Mucosa of stomach (tissue), 1 donor: ENCODE data around the gene PHGDH.
"Not testable (repeated sequence)": the region's sequence is repeated elsewhere in the genome, so short reads cannot be mapped to it uniquely, and the experiment has no call there.

Experiments
- H3K27me3 ChIP-seq: one replicate; pipeline ENCODE4 v1.7.0; 2013; ENCODE audit warnings: mild to moderate bottlenecking, low read length; ENCODE audit not compliant: control insufficient read depth, insufficient read depth
- H3K36me3 ChIP-seq: one replicate; pipeline ENCODE4 v1.7.0; 2013; ENCODE audit warnings: low read length; ENCODE audit not compliant: control insufficient read depth, insufficient read depth
- H3K4me1 ChIP-seq: one replicate; pipeline ENCODE4 v1.7.0; 2013; ENCODE audit warnings: mild to moderate bottlenecking, low read length; ENCODE audit not compliant: control insufficient read depth, insufficient read depth
- H3K4me3 ChIP-seq: one replicate; pipeline ENCODE4 v1.7.0; 2013; ENCODE audit warnings: low read length
- H3K9ac ChIP-seq: one replicate; pipeline ENCODE4 v1.7.0; 2013; ENCODE audit warnings: mild to moderate bottlenecking, low read length, moderate library complexity
- H3K9me3 ChIP-seq: one replicate; pipeline ENCODE4 v1.7.0; 2013; ENCODE audit warnings: mild to moderate bottlenecking, low read length, moderate library complexity; ENCODE audit not compliant: control insufficient read depth
- donor health status: Pancreatic carcinoma.

PHGDH gene

GRCh38 chr1:119773711-119774241 lies 62.0 kb downstream of the PHGDH start:
- no peaks in the 10 kb centered on the region for H3K9me3 ChIP-seq
- no peak overlapping the region for H3K9ac ChIP-seq
- no peaks in the 10 kb centered on the region for H3K36me3 ChIP-seq
- H3K4me3 ChIP-seq: no peak overlapping the region
- H3K27me3 ChIP-seq: no peaks in the 10 kb centered on the region
- peaks cover 59% of the 10 kb centered on the region for H3K4me1 ChIP-seq

GRCh38 chr1:119774746-119775490 lies 63.2 kb downstream of the PHGDH start:
- H3K9ac ChIP-seq: no peak overlapping the region
- no peaks in the 10 kb centered on the region for H3K9me3 ChIP-seq
- H3K4me3 ChIP-seq: no peak overlapping the region
- no peaks in the 10 kb centered on the region for H3K27me3 ChIP-seq
- H3K4me1 ChIP-seq: peaks cover 59% of the 10 kb centered on the region
- H3K36me3 ChIP-seq: no peaks in the 10 kb centered on the region

- peaks cover 57% of the 10 kb centered on the region for H3K4me1 ChIP-seq
- H3K9ac ChIP-seq: no peak overlapping the region
- H3K4me3 ChIP-seq: no peak overlapping the region
- H3K36me3 ChIP-seq: no peaks in the 10 kb centered on the region
- no peaks in the 10 kb centered on the region for H3K27me3 ChIP-seq
- H3K9me3 ChIP-seq: no peaks in the 10 kb centered on the region
Observed at GRCh38 chr1:119778359-119778758, 66.6 kb downstream of the PHGDH start.

- H3K9ac ChIP-seq: no peak overlapping the region
- no peaks in the 10 kb centered on the region for H3K36me3 ChIP-seq
- no peaks in the 10 kb centered on the region for H3K27me3 ChIP-seq
- peaks cover 57% of the 10 kb centered on the region for H3K4me1 ChIP-seq
- no peaks in the 10 kb centered on the region for H3K9me3 ChIP-seq
- H3K4me3 ChIP-seq: no peak overlapping the region
Observed at GRCh38 chr1:119778886-119779560, 67.3 kb downstream of the PHGDH start.

GRCh38 chr1:119779869-119780356 lies 68.2 kb downstream of the PHGDH start:
- Histone ChIP-seq H3K4me3 (no peak overlapping the region), H3K9ac (no peak overlapping the region), H3K4me1 (peaks cover 50% of the 10 kb centered on the region)

GRCh38 chr1:119781434-119782210 lies 69.9 kb downstream of the PHGDH start:
- Histone ChIP-seq H3K9ac (no peak overlapping the region), H3K36me3 (no peaks in the 10 kb centered on the region), H3K27me3 (no peaks in the 10 kb centered on the region), H3K9me3 (no peaks in the 10 kb centered on the region), H3K4me1 (peaks cover 54% of the 10 kb centered on the region), H3K4me3 (no peak overlapping the region)

More at GRCh38 chr1:119779869-119780356, 68.2 kb downstream of the PHGDH start:
- H3K36me3 ChIP-seq: no peaks in the 10 kb centered on the region
- H3K27me3 ChIP-seq: no peaks in the 10 kb centered on the region
- H3K9me3 ChIP-seq: no peaks in the 10 kb centered on the region

- no peaks in the 10 kb centered on the region for H3K27me3 ChIP-seq
- peaks cover 55% of the 10 kb centered on the region for H3K4me1 ChIP-seq
- no peak overlapping the region for H3K4me3 ChIP-seq
- H3K9me3 ChIP-seq: no peaks in the 10 kb centered on the region
- H3K36me3 ChIP-seq: no peaks in the 10 kb centered on the region
- no peak overlapping the region for H3K9ac ChIP-seq
Observed at GRCh38 chr1:119782631-119783325, 71.0 kb downstream of the PHGDH start.

- H3K9ac ChIP-seq: no peak overlapping the region
- peaks cover 61% of the 10 kb centered on the region for H3K4me1 ChIP-seq
- H3K4me3 ChIP-seq: no peak overlapping the region
- H3K27me3 ChIP-seq: no peaks in the 10 kb centered on the region
- H3K36me3 ChIP-seq: no peaks in the 10 kb centered on the region
- H3K9me3 ChIP-seq: no peaks in the 10 kb centered on the region
Observed at GRCh38 chr1:119783354-119784185, 71.8 kb downstream of the PHGDH start.

- Histone ChIP-seq H3K4me3 (no peak overlapping the region), H3K9me3 (no peaks in the 10 kb centered on the region), H3K9ac (no peak overlapping the region), H3K36me3 (no peaks in the 10 kb centered on the region), H3K4me1 (peaks cover 57% of the 10 kb centered on the region), H3K27me3 (no peaks in the 10 kb centered on the region)
Observed at GRCh38 chr1:119784191-119784781, 72.6 kb downstream of the PHGDH start.

- peaks cover 51% of the 10 kb centered on the region for H3K4me1 ChIP-seq
- not testable (repeated sequence) for H3K4me3 ChIP-seq, H3K9me3 ChIP-seq, H3K36me3 ChIP-seq, H3K9ac ChIP-seq, H3K27me3 ChIP-seq
Observed at GRCh38 chr1:119786046-119786445, 74.3 kb downstream of the PHGDH start.
